Mucosa of rectum (tissue), 2 donors: ENCODE data around the gene PROK2.
A peak's percentile ranks its signal among the peaks of the same experiment; 100 is the strongest.

Experiments
- H3K27ac ChIP-seq, 2 donors: one replicate each; pipeline ENCODE4 v1.7.0; 2013; ENCODE audit warnings: inconsistent platforms in 2 of 2, low read depth in 2 of 2, low read length in 2 of 2
- H3K27me3 ChIP-seq, 2 donors: one replicate each; pipeline ENCODE4 v1.7.0; 2013; ENCODE audit warnings: low read length in 2 of 2; ENCODE audit not compliant: control insufficient read depth in 2 of 2, insufficient read depth in 2 of 2
- H3K36me3 ChIP-seq, 2 donors: one replicate each; pipeline ENCODE4 v1.7.0; 2013; ENCODE audit warnings: low read length in 2 of 2; ENCODE audit not compliant: control insufficient read depth in 2 of 2, insufficient read depth in 2 of 2
- H3K4me1 ChIP-seq, 2 donors: one replicate each; pipeline ENCODE4 v1.7.0; 2013; ENCODE audit warnings: low read length in 2 of 2, mild to moderate bottlenecking in 1 of 2; ENCODE audit not compliant: control insufficient read depth in 2 of 2, insufficient read depth in 2 of 2
- H3K4me3 ChIP-seq, 2 donors: one replicate each; pipeline ENCODE4 v1.7.0; 2013; ENCODE audit warnings: low read length in 2 of 2
- H3K9ac ChIP-seq, 2 donors: one replicate each; pipeline ENCODE4 v1.7.0; 2013; ENCODE audit warnings: low read length in 2 of 2, low read depth in 1 of 2, mild to moderate bottlenecking in 1 of 2
- H3K9me3 ChIP-seq, 2 donors: one replicate each; pipeline ENCODE4 v1.7.0; 2013; ENCODE audit warnings: low read length in 2 of 2; ENCODE audit not compliant: control insufficient read depth in 2 of 2
- donor health status: healthy.
- donor health status: Normal muscosa, but diverticular disease.

The PROK2 gene

DNA sequence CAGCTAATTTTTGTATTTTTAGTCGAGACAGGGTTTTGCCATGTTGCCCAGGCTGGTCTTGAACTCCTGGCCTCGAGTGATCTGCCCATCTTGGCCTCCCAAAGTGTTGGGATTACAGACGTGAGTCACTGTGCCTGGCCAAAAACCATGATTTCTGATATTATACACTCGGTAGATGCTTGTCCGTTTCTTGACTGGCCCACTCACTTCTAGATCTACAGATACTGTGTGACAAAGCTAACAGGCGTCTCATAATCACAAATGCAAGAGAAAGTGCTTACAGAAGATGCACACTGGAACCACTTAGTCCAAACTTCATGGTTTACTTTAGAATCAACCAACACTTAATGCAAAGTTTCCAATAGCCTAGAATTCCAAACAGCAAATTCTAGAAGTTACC is 8.4 kb downstream of the PROK2 start:
- no peak overlapping the region for H3K9ac ChIP-seq
- no peaks in the 10 kb centered on the region for H3K9me3 ChIP-seq
- peaks cover 7 to 19% of the 10 kb centered on the region in 2 donors for H3K27me3 ChIP-seq
- H3K4me3 ChIP-seq, result no peak overlapping the region
- no peaks in the 10 kb centered on the region for H3K4me1 ChIP-seq
- no peaks in the 10 kb centered on the region for H3K36me3 ChIP-seq
- H3K27ac ChIP-seq, result no peak overlapping the region

DNA sequence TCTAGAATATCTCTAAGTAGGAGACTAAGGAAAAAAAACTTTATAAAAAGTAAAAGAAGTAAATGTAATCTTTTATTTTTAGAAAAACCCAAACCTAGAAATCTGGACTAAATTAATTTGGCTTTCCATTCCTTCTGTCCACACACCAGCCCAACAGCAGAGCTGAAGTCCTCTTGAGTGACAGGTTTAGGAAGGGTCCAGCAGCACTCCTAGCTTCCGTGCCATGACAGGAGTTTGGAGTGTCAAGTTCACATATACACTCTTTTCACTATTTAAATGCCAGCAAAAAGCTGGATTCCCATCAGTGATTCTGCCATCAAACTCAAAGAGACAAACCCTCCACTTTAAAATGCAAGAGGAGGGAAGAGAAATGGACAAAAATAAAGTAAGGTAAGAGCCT is 13.1 kb downstream of the PROK2 start:
- Histone ChIP-seq H3K9me3 (no peaks in the 10 kb centered on the region), H3K4me3 (no peak overlapping the region), H3K4me1 (no peaks in the 10 kb centered on the region), H3K27me3 (peaks cover 0 to 4% of the 10 kb centered on the region in 2 donors), H3K27ac (no peak overlapping the region), H3K36me3 (no peaks in the 10 kb centered on the region), H3K9ac (no peak overlapping the region)

DNA sequence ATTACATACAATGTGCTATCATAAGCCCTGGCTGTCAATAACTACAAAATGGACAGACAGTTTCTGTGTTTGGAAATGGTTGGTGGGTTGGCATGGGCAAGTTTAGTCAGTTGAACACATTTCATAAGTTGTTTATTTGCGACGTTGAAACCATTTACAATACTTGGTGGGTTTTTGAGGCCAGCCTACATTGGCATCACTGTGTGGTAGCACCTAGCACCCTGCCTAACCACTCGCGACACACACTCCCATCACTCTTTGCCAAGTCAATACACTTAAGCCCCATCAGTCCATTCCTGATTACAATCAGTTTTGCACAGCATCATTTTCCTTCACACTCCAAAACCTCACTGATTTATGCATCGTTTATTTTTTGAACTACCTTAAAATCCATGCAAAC is 13.8 kb downstream of the PROK2 start:
- Histone ChIP-seq H3K9ac (no peak overlapping the region), H3K4me1 (no peaks in the 10 kb centered on the region), H3K36me3 (no peaks in the 10 kb centered on the region), H3K27ac (no peak overlapping the region), H3K27me3 (peaks cover 0 to 4% of the 10 kb centered on the region in 2 donors), H3K9me3 (no peaks in the 10 kb centered on the region), H3K4me3 (no peak overlapping the region)

DNA sequence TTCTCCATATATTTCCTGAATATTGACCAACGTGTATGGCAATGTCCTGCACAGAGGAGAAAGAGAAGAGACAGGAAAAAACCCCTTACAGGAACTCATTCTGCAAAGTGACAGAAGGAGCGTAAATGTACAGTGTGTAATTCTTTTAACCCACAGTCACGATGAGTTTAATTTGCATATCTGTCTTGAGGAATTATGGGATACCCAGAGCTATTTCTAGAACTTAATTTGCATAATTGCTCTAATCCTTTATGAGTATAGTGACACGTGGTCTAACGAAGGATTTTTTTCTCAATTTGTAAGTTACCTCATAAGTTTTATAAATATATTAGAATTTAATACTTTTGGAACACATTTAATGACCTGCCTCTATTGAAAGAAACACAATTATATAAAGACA is 21.5 kb downstream of the PROK2 start:
- H3K9ac ChIP-seq, result no peak overlapping the region
- H3K4me3 ChIP-seq, result no peak overlapping the region
- H3K4me1 ChIP-seq, result no peaks in the 10 kb centered on the region
- H3K27ac ChIP-seq, result no peak overlapping the region
- no peaks in the 10 kb centered on the region for H3K36me3 ChIP-seq
- peaks cover 2 to 5% of the 10 kb centered on the region in 2 donors for H3K27me3 ChIP-seq
- no peaks in the 10 kb centered on the region for H3K9me3 ChIP-seq

DNA sequence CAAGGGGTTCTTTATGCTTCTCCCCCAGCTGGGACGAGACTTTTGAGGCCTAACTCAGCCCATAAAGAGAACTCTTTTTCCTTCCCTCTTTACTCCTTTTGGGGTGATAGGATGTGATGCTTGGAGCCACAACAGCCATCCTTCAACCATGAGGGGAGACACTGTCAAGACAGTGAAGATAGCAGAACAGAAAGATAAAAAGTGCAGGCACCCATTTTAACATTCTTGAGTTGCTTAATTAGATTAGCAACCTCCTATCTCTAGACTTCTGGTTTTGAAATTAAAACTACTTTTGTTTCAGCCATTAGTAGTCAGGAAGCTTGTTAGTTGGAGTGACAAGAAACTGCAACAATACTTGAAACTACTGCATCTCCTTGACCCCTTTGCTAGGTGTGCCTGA is 24.8 kb downstream of the PROK2 start:
- no peak overlapping the region for H3K27ac ChIP-seq
- no peaks in the 10 kb centered on the region for H3K4me1 ChIP-seq
- peaks cover 6% of the 10 kb centered on the region in 2 donors for H3K27me3 ChIP-seq
- no peaks in the 10 kb centered on the region for H3K36me3 ChIP-seq
- no peaks in the 10 kb centered on the region for H3K9me3 ChIP-seq
- H3K9ac ChIP-seq, result no peak overlapping the region
- H3K4me3 ChIP-seq, result no peak overlapping the region

DNA sequence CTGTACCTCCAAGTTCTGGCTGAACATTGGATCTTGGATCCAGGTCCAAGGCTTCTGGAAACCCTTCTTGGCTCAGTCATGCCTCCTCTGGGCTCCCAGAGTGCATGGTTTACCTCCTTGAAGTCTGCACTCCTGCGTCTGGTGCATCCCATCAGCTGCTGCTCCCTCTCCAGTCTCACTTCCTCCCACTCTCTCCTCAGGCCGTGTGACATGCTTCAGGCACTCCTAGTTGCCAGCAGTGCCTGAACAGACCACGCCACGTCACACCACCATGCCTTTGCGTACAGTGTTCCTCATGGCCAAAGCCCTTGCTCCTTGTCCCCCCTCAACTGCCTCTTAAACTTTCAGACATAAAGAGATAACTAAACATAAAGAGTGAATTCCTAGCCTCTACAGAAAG is 25.5 kb downstream of the PROK2 start:
- no peaks in the 10 kb centered on the region for H3K9me3 ChIP-seq
- peaks cover 8% of the 10 kb centered on the region in 2 donors for H3K27me3 ChIP-seq
- H3K9ac ChIP-seq, result no peak overlapping the region
- no peaks in the 10 kb centered on the region for H3K36me3 ChIP-seq
- H3K4me3 ChIP-seq, result no peak overlapping the region
- no peaks in the 10 kb centered on the region for H3K4me1 ChIP-seq
- no peak overlapping the region for H3K27ac ChIP-seq

DNA sequence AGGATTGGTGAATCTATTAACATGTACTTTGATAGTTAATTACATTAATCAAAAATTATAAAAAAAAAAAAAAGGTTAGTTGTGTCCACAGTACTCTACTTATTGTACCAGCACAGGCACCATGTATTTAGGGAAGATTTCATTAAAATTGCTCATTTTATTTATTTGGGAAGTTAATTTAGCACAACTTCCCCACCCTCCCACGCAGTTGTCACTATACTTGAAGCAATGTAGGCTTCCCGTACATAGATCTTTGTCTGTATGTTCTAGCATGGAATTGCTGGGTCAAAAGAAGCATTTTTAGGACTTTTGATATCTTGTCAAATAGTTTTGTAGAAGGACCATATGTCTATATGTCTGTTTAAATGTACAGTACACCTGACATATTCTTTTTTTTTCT is 26.9 kb downstream of the PROK2 start:
- H3K27me3 ChIP-seq, result peaks cover 8 to 9% of the 10 kb centered on the region in 2 donors

DNA sequence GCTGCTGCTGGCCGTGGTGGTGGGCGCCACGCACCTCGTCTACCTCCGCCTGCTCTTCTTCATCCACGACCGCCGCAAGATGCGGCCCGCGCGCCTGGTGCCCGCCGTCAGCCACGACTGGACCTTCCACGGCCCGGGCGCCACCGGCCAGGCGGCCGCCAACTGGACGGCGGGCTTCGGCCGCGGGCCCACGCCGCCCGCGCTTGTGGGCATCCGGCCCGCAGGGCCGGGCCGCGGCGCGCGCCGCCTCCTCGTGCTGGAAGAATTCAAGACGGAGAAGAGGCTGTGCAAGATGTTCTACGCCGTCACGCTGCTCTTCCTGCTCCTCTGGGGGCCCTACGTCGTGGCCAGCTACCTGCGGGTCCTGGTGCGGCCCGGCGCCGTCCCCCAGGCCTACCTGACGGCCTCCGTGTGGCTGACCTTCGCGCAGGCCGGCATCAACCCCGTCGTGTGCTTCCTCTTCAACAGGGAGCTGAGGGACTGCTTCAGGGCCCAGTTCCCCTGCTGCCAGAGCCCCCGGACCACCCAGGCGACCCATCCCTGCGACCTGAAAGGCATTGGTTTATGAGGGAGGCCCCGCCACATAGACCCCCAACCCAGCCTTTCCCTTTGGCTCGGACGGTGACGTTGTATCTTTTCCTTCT is 30.2 kb downstream of the PROK2 start:
- Histone ChIP-seq H3K4me1 (no peaks in the 10 kb centered on the region), H3K27me3 (peaks cover 12 to 22% of the 10 kb centered on the region in 2 donors), H3K9ac (no peak overlapping the region), H3K4me3 (peak overlapping the region; percentile 7 to 64), H3K9me3 (no peaks in the 10 kb centered on the region), H3K27ac (no peak overlapping the region), H3K36me3 (no peaks in the 10 kb centered on the region)

More for the DNA sequence above, 26.9 kb downstream of the PROK2 start:
- Histone ChIP-seq H3K4me1 (no peaks in the 10 kb centered on the region), H3K36me3 (no peaks in the 10 kb centered on the region), H3K9me3 (no peaks in the 10 kb centered on the region), H3K4me3 (no peak overlapping the region), H3K27ac (no peak overlapping the region), H3K9ac (no peak overlapping the region)

DNA sequence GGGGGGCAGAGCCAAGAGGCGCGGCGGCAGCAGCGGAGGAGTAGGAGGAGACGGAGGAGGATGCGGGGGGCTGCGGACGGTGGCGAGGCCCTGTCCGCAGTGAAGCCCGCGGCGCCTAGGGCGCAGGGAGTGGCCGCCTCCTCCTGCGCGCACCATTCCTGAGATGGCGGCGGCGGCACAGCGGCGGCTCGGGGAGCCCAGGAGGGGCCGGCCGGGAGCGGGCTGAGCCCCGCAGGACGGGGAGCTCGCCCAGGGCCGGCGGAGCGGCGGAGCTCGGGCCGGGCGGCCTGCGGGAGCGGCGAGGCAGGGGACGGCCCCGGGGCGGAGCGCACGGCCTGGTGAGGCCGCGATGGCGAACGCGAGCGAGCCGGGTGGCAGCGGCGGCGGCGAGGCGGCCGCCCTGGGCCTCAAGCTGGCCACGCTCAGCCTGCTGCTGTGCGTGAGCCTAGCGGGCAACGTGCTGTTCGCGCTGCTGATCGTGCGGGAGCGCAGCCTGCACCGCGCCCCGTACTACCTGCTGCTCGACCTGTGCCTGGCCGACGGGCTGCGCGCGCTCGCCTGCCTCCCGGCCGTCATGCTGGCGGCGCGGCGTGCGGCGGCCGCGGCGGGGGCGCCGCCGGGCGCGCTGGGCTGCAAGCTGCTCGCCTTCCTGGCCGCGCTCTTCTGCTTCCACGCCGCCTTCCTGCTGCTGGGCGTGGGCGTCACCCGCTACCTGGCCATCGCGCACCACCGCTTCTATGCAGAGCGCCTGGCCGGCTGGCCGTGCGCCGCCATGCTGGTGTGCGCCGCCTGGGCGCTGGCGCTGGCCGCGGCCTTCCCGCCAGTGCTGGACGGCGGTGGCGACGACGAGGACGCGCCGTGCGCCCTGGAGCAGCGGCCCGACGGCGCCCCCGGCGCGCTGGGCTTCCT is 31.0 kb downstream of the PROK2 start, which contains the start of gene GPR27:
TSS of gene GPR27 (plus strand) at position 155 of the 909 bp plus-strand sequence. CDS start at position 350, 195 bp downstream.
- Histone ChIP-seq H3K27ac (no peak within 1 kb of the TSS), H3K9me3 (no peaks in the 10 kb centered on the region), H3K9ac (peak within 1 kb of the TSS in 1 of 2 donors; percentile 7), H3K27me3 (peaks cover 12 to 22% of the 10 kb centered on the region in 2 donors), H3K4me3 (peak within 1 kb of the TSS; percentile 61 to 64), H3K36me3 (no peaks in the 10 kb centered on the region), H3K4me1 (no peaks in the 10 kb centered on the region)
